Mesothelial cell of epicardium (in vitro differentiated cells): Measurements from ENCODE around the gene LDLRAD4. TPM values are rescaled to one million over a fixed set of nuclear protein-coding genes. Genes with fewer than 3 reads are reported as not detected.

Experiments
- DNase-seq, 2 experiments: peaks; one replicate each; pipeline ENCODE4 v3.0.0; 2021; ENCODE audit warnings: low spot score in 2 of 2; ENCODE audit not compliant: unreplicated experiment in 2 of 2
- H3K27ac Mint-ChIP-seq: 2 replicates; pipeline ENCODE4 v1.8.0; 2021; ENCODE audit warnings: mixed read lengths
- H3K27me3 Mint-ChIP-seq: 2 replicates; pipeline ENCODE4 v1.8.0; 2021; ENCODE audit warnings: low read depth, mixed read lengths
- H3K36me3 Mint-ChIP-seq: 2 replicates; pipeline ENCODE4 v1.8.0; 2021; ENCODE audit warnings: mixed read lengths
- H3K4me1 Mint-ChIP-seq: 2 replicates; pipeline ENCODE4 v1.8.0; 2021; ENCODE audit warnings: mixed read lengths
- H3K4me3 Mint-ChIP-seq: 2 replicates; pipeline ENCODE4 v1.8.0; 2021; ENCODE audit warnings: mild to moderate bottlenecking, moderate library complexity, mixed read lengths
- H3K9me3 Mint-ChIP-seq: 2 replicates; pipeline ENCODE4 v1.8.0; 2021; ENCODE audit warnings: mixed read lengths
- CTCF ChIP-seq: fragments of 200-600 bp; sonication (generic); IDR thresholded peaks from one replicate; pipeline ENCODE4 v1.5.0; 2021; ENCODE audit warnings: antibody characterized with exemption; ENCODE audit not compliant: unreplicated experiment
- total RNA-seq: library from RNA; stranded (reverse); gene quantifications from 3 replicates; pipeline ENCODE4 v1.2.1, GENCODE V29; 2021

LDLRAD4 gene
- total RNA-seq, 1 donor from 2014 or later = 29.7 TPM

GRCh38 chr18:13442451-13442850 is 223.9 kb downstream of the LDLRAD4 start:
- no peak overlapping the region for H3K27ac Mint-ChIP-seq

GRCh38 chr18:13443552-13443951 is 225.0 kb downstream of the LDLRAD4 start:
- no peaks in the 10 kb centered on the region for H3K9me3 Mint-ChIP-seq
- H3K4me1 Mint-ChIP-seq = peaks cover 27% of the 10 kb centered on the region
- no peak overlapping the region for H3K4me3 Mint-ChIP-seq
- H3K36me3 Mint-ChIP-seq = no peaks in the 10 kb centered on the region
- peaks cover 5% of the 10 kb centered on the region for H3K27me3 Mint-ChIP-seq
- no peak for TF ChIP-seq CTCF
- H3K27ac Mint-ChIP-seq = no peak overlapping the region
- DNase-seq = no peak

More at GRCh38 chr18:13442451-13442850, 223.9 kb downstream of the LDLRAD4 start:
- Mint-ChIP-seq H3K27me3 (peaks cover 5% of the 10 kb centered on the region), H3K9me3 (no peaks in the 10 kb centered on the region), H3K36me3 (no peaks in the 10 kb centered on the region), H3K4me1 (peaks cover 26% of the 10 kb centered on the region), H3K4me3 (no peak overlapping the region)
- DNase-seq = no peak
- TF ChIP-seq CTCF = no peak

DNA sequence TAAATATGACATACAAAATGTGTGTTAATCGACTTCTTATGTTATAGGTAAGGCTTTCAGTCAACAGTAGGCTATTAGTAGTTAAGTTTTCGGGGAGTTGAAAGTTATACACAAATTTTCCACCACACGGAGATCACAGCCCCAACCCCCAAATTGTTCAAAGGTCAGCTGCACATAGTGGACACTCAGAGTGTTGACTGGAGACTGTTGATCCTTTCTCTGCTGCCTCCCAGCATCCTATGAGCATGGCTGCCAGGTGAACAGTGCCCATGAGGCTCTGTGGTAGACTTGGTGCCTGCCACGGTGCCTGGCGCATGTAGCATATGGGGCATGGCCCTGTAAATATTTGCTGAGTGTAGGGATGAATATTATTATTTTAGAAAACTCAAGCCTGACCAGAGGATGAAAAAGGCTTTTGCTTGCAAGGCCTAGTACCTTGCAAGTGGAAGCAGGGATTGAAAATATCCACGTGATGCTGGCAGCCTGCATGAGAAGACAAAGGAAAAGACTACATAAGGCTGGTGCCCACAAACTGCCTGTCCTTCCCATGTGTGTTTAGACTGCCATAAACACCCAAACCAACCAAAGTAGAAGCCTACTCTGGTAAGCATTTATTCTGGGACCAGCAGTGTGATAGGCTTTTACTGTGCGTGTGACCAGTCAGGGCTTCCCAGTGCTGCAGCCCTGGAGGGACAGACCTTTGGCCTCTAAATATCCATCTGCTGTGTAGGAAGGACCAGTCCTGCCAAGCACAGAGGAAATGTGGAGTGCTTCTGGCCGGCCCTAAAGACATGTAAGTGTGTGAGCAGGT is 226.1 kb downstream of the LDLRAD4 start:
- H3K27ac Mint-ChIP-seq = no peak overlapping the region
- no peak for TF ChIP-seq CTCF
- H3K27me3 Mint-ChIP-seq = peaks cover 5% of the 10 kb centered on the region
- no peak for DNase-seq
- H3K4me1 Mint-ChIP-seq = peaks cover 24% of the 10 kb centered on the region
- no peak overlapping the region for H3K4me3 Mint-ChIP-seq
- H3K9me3 Mint-ChIP-seq = no peaks in the 10 kb centered on the region
- no peaks in the 10 kb centered on the region for H3K36me3 Mint-ChIP-seq

- Mint-ChIP-seq H3K4me3 (no peak overlapping the region), H3K27me3 (peaks cover 7% of the 10 kb centered on the region)
- no peak for DNase-seq
Measured at GRCh38 chr18:13445241-13445897, 226.8 kb downstream of the LDLRAD4 start.

GRCh38 chr18:13446024-13446423 is 227.5 kb downstream of the LDLRAD4 start:
- no peak overlapping the region for H3K4me3 Mint-ChIP-seq
- no peaks in the 10 kb centered on the region for H3K36me3 Mint-ChIP-seq
- no peak for DNase-seq
- H3K4me1 Mint-ChIP-seq = peaks cover 24% of the 10 kb centered on the region
- H3K27me3 Mint-ChIP-seq = peaks cover 11% of the 10 kb centered on the region
- H3K9me3 Mint-ChIP-seq = no peaks in the 10 kb centered on the region
- no peak overlapping the region for H3K27ac Mint-ChIP-seq
- TF ChIP-seq CTCF = no peak

More at GRCh38 chr18:13445241-13445897, 226.8 kb downstream of the LDLRAD4 start:
- H3K4me1 Mint-ChIP-seq = peaks cover 24% of the 10 kb centered on the region
- H3K9me3 Mint-ChIP-seq = no peaks in the 10 kb centered on the region
- H3K36me3 Mint-ChIP-seq = no peaks in the 10 kb centered on the region
- H3K27ac Mint-ChIP-seq = no peak overlapping the region
- no peak for TF ChIP-seq CTCF
